ENCODE measurements around the gene CEP85L. TPM values are rescaled to one million over a fixed set of nuclear protein-coding genes. Genes with fewer than 3 reads are reported as not detected.
A peak's percentile ranks its signal among the peaks of the same experiment; 100 is the strongest.

CEP85L gene
- total and polyA plus RNA-seq, 2 donors (not counting 1 experiment from before 2014, with no cell fraction given): 7.3 to 22.0 TPM

DNA sequence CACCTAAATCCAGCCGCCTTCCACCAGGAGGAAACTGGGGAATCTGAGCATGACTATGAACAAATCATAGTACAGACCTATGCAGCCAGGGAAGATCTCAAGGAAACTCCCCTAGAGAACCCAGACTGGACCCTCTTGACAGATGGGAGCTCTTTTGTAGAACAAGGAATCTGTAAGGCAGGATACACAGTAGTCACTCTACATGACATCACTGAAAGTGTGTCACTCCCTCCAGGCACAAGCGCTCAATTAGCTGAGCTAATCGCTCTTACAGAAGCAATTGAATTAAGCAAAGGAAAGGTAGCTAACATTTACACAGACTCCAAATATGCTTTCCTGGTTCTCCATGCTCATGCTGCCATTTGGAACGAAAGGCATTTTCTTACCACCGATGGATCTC lies 66.5 kb downstream of the CEP85L start:
- no peak overlapping the region for H3K9ac ChIP-seq (ENCODE audit: insufficient read depth, low read length)
- H3K36me3 ChIP-seq (ENCODE audit: control insufficient read depth, insufficient read depth, low read length): no peaks in the 10 kb centered on the region
- H4K20me1 ChIP-seq (ENCODE audit: control insufficient read depth, extremely low read depth, insufficient read depth, low read length): no peaks in the 10 kb centered on the region
- no peak overlapping the region for H3K4me2 ChIP-seq (ENCODE audit: extremely low read depth, insufficient read depth, low read length)
- H3K27ac ChIP-seq (ENCODE audit: insufficient read depth, low read length): no peak overlapping the region
- no peak for DNase-seq (ENCODE audit: low read depth in 2 of 2)
- H3K4me1 ChIP-seq (ENCODE audit: control insufficient read depth, extremely low read depth, insufficient read depth, low read length): no peaks in the 10 kb centered on the region
- H3K27me3 ChIP-seq (ENCODE audit: control insufficient read depth, insufficient read depth, low read length): no peaks in the 10 kb centered on the region
- TF ChIP-seq, protein P1, sequence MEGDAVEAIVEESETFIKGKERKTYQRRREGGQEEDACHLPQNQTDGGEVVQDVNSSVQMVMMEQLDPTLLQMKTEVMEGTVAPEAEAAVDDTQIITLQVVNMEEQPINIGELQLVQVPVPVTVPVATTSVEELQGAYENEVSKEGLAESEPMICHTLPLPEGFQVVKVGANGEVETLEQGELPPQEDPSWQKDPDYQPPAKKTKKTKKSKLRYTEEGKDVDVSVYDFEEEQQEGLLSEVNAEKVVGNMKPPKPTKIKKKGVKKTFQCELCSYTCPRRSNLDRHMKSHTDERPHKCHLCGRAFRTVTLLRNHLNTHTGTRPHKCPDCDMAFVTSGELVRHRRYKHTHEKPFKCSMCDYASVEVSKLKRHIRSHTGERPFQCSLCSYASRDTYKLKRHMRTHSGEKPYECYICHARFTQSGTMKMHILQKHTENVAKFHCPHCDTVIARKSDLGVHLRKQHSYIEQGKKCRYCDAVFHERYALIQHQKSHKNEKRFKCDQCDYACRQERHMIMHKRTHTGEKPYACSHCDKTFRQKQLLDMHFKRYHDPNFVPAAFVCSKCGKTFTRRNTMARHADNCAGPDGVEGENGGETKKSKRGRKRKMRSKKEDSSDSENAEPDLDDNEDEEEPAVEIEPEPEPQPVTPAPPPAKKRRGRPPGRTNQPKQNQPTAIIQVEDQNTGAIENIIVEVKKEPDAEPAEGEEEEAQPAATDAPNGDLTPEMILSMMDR (conservative IDR thresholded peaks at IDR 0.05 in 1 of 2, IDR thresholded peaks at IDR 0.05 in 1 of 2; ENCODE audit: low read depth in 1 of 2, low read length in 2 of 2): no peak
- no peak for TF ChIP-seq EZH2 (IDR thresholded peaks at IDR 0.05; ENCODE audit: low read length, missing control alignments)
- no peak overlapping the region for H3K4me3 ChIP-seq (replicated peaks in 1 of 4; ENCODE audit: control extremely low read depth in 1 of 4, insufficient read depth in 1 of 4, low read depth in 3 of 4, low read length in 4 of 4)
- peaks cover 5% of the 10 kb centered on the region for H3K79me2 ChIP-seq (ENCODE audit: control insufficient read depth, insufficient read depth, low read length)
- no peak overlapping the region for H2AFZ ChIP-seq (ENCODE audit: low read length)
- no peaks in the 10 kb centered on the region for H3K9me3 ChIP-seq (ENCODE audit: control insufficient read depth, insufficient read depth, low read depth, low read length)

DNA sequence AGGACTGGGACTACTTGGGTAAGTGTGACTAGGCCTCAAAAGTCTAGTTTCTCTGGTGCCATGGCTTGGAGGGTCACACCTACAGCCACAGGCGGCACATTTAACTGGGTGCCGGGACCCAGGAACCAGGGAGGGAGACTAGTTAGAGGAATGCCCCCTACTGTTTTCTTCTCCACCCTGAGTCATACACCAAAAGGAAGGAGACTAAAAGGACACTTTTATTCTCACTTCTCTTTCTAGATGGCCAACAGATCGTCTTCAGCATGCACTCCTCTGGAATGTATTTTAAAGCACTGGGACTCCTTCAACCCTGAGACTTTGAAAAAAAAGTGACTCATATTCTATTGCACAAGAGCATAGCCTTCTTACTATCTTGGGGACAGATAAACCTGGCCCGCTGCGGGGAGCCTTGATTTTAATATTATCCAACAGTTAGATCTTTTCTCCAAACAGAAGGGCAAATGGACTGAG lies 69.9 kb downstream of the CEP85L start:
- no peaks in the 10 kb centered on the region for H4K20me1 ChIP-seq (ENCODE audit: control insufficient read depth, extremely low read depth, insufficient read depth, low read length)
- no peak overlapping the region for H2AFZ ChIP-seq (ENCODE audit: low read length)
- no peak overlapping the region for H3K4me2 ChIP-seq (ENCODE audit: extremely low read depth, insufficient read depth, low read length)
- H3K9me3 ChIP-seq (ENCODE audit: control insufficient read depth, insufficient read depth, low read depth, low read length): no peaks in the 10 kb centered on the region
- no peak overlapping the region for H3K9ac ChIP-seq (ENCODE audit: insufficient read depth, low read length)
- TF ChIP-seq, protein P1 (conservative IDR thresholded peaks at IDR 0.05 in 1 of 2, IDR thresholded peaks at IDR 0.05 in 1 of 2; ENCODE audit: low read depth in 1 of 2, low read length in 2 of 2): no peak
- no peak for TF ChIP-seq EZH2 (IDR thresholded peaks at IDR 0.05; ENCODE audit: low read length, missing control alignments)
- DNase-seq (ENCODE audit: low read depth in 2 of 2): peak; percentile 74 to 81
- no peaks in the 10 kb centered on the region for H3K27me3 ChIP-seq (ENCODE audit: control insufficient read depth, insufficient read depth, low read length)
- no peak overlapping the region for H3K27ac ChIP-seq (ENCODE audit: insufficient read depth, low read length)
- peaks cover 7% of the 10 kb centered on the region for H3K79me2 ChIP-seq (ENCODE audit: control insufficient read depth, insufficient read depth, low read length)
- no peaks in the 10 kb centered on the region for H3K36me3 ChIP-seq (ENCODE audit: control insufficient read depth, insufficient read depth, low read length)
- no peak overlapping the region for H3K4me3 ChIP-seq (replicated peaks in 1 of 4; ENCODE audit: control extremely low read depth in 1 of 4, insufficient read depth in 1 of 4, low read depth in 3 of 4, low read length in 4 of 4)
- H3K4me1 ChIP-seq (ENCODE audit: control insufficient read depth, extremely low read depth, insufficient read depth, low read length): no peaks in the 10 kb centered on the region

DNA sequence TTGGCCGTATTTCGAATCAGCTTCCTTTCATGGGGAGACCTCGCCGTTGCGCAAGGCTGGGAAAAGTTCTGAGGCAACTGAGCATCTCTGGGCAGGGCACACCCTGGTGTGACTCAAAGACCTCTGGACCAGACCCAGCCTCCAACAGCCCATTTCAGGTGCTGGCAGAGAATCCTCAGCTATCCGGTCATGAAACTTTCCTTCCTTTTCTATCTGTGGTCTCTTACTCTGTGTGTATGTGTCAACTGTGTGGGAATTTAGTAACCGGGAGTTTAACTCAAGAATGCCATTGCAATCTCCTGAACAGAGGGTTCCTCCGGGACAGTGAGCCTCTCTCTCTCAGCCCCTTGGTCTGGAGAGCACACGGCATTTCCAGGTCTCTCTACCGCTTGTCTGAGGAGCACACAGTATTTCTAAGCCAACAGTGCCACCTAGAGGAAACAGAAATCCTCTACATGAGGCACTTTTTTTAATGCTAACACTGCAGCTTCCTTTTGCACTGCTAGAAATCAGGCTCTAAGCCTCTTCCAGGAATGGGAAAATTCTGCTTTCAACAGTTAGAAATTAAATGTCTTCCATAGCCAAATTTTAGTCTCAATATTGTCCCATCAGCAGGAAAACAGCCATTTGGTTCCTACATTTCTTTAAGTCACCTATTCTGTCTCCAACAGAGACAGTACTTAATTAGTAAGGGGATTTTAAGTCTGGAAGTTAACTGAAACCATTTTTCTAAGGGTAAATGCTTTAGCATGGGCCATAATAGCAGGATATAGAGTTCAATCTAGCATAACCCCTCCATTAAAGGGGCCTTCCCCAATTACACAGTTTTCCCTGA lies 70.6 kb downstream of the CEP85L start:
- Histone ChIP-seq H2AFZ (ENCODE audit: low read length) (no peak overlapping the region), H3K9me3 (ENCODE audit: control insufficient read depth, insufficient read depth, low read depth, low read length) (no peaks in the 10 kb centered on the region), H3K9ac (ENCODE audit: insufficient read depth, low read length) (no peak overlapping the region), H3K79me2 (ENCODE audit: control insufficient read depth, insufficient read depth, low read length) (peaks cover 12% of the 10 kb centered on the region), H3K4me2 (ENCODE audit: extremely low read depth, insufficient read depth, low read length) (no peak overlapping the region), H3K4me3 (replicated peaks in 1 of 4; ENCODE audit: control extremely low read depth in 1 of 4, insufficient read depth in 1 of 4, low read depth in 3 of 4, low read length in 4 of 4) (no peak overlapping the region), H3K27me3 (ENCODE audit: control insufficient read depth, insufficient read depth, low read length) (no peaks in the 10 kb centered on the region), H3K27ac (ENCODE audit: insufficient read depth, low read length) (no peak overlapping the region), H3K36me3 (ENCODE audit: control insufficient read depth, insufficient read depth, low read length) (no peaks in the 10 kb centered on the region), H3K4me1 (ENCODE audit: control insufficient read depth, extremely low read depth, insufficient read depth, low read length) (no peaks in the 10 kb centered on the region), H4K20me1 (ENCODE audit: control insufficient read depth, extremely low read depth, insufficient read depth, low read length) (no peaks in the 10 kb centered on the region)
- TF ChIP-seq, protein P1 (conservative IDR thresholded peaks at IDR 0.05 in 1 of 2, IDR thresholded peaks at IDR 0.05 in 1 of 2; ENCODE audit: low read depth in 1 of 2, low read length in 2 of 2): peak; percentile 56 to 70
- TF ChIP-seq EZH2 (IDR thresholded peaks at IDR 0.05; ENCODE audit: low read length, missing control alignments): no peak
- peak; percentile 77 to 84 for DNase-seq (ENCODE audit: low read depth in 2 of 2)

All from fibroblast of lung (primary cell).